B cell (primary cell): ENCODE results near the gene MBD3. TPM values are rescaled to one million over a fixed set of nuclear protein-coding genes. Genes with fewer than 3 reads are reported as not detected.

Experiments
- ATAC-seq: fragments of 200-7000 bp; cut with Tn5 transposase; one replicate; pipeline ENCODE4 v1.10.0; 2021; ENCODE audit warnings: low read depth, mild to moderate bottlenecking, moderate number of reproducible peaks, moderate library complexity
- CTCF ChIA-PET: fragments of 350-600 bp; sonication (Branson Sonifier 250); formaldehyde crosslinking; loops from one replicate; lab custom pipeline; 2021; ENCODE audit warnings: antibody characterized with exemption, inconsistent platforms; lab: Charles Lee
- POLR2A ChIA-PET: fragments of 350-600 bp; sonication (Branson Sonifier 250); formaldehyde crosslinking; loops from one replicate; lab custom pipeline; 2021; ENCODE audit warnings: antibody characterized with exemption; lab: Charles Lee
- DNase-seq: peaks from one replicate; pipeline ENCODE4 v3.0.0; 2013
- H2AFZ ChIP-seq: 2 replicates; pipeline ENCODE4 v1.6.1; 2012; ENCODE audit warnings: mild to moderate bottlenecking, low read depth, low read length; ENCODE audit not compliant: insufficient read depth, poor library complexity, severe bottlenecking
- H3K27ac ChIP-seq, 2 donors: 1 replicate in 1 of 2; 2 replicates in 1 of 2; pipeline ENCODE4 v1.5.1; 2012 to 2013; ENCODE audit warnings: low read length in 2 of 2, mild to moderate bottlenecking in 2 of 2, moderate library complexity in 1 of 2
- H3K27me3 ChIP-seq, 4 experiments: fragments of 200-600 bp in 1 of 4; sonication (generic) in 1 of 4; replicated peaks in 1 of 4; 1 replicate in 2 of 4; 2 replicates in 2 of 4; pipeline versions ENCODE4 v1.6.1 to v1.7.0; 2013 to 2016; ENCODE audit warnings: low read length in 3 of 4, mild to moderate bottlenecking in 2 of 4, mixed read lengths in 1 of 4, moderate library complexity in 1 of 4; ENCODE audit not compliant: insufficient read depth in 4 of 4, control insufficient read depth in 3 of 4; ENCODE audit errors: control extremely low read depth in 1 of 4
- H3K36me3 ChIP-seq, 2 experiments: replicated peaks in 1 of 2; 1 replicate in 1 of 2; 2 replicates in 1 of 2; pipeline versions ENCODE4 v1.6.1 to v1.7.1; 2013; ENCODE audit warnings: low read length in 1 of 2; ENCODE audit not compliant: insufficient read depth in 2 of 2, control insufficient read depth in 1 of 2; ENCODE audit errors: control extremely low read depth in 1 of 2, extremely low read depth in 1 of 2
- H3K4me1 ChIP-seq, 2 donors: fragments of 200-600 bp in 1 of 2; sonication (generic) in 1 of 2; 1 replicate in 1 of 2; 2 replicates in 1 of 2; pipeline versions ENCODE4 v1.5.1 to v1.6.1; 2013 to 2017; ENCODE audit warnings: low read length in 2 of 2; ENCODE audit not compliant: control insufficient read depth in 2 of 2, insufficient read depth in 2 of 2
- H3K4me2 ChIP-seq: replicated peaks from 2 replicates; pipeline ENCODE3; 2012; ENCODE audit warnings: mild to moderate bottlenecking, low read depth, low read length; ENCODE audit not compliant: poor library complexity, severe bottlenecking
- H3K4me3 ChIP-seq, 5 experiments: fragments of 200-600 bp in 1 of 5; sonication (generic) in 1 of 5; 1 replicate in 3 of 5; 2 replicates in 2 of 5; pipeline versions ENCODE4 v1.5.1 to v1.7.0; 2011 to 2016; ENCODE audit warnings: low read length in 4 of 5, mild to moderate bottlenecking in 4 of 5, low read depth in 2 of 5, control low read depth in 1 of 5, moderate library complexity in 1 of 5; ENCODE audit not compliant: insufficient read depth in 1 of 5; ENCODE audit errors: control extremely low read depth in 1 of 5, extremely low read depth in 1 of 5
- H3K79me2 ChIP-seq: fragments of 200-600 bp; sonication (generic); one replicate; pipeline ENCODE4 v1.6.0; 2016; ENCODE audit warnings: low read length; ENCODE audit not compliant: control insufficient read depth, insufficient read depth
- H3K9ac ChIP-seq: fragments of 200-600 bp; sonication (generic); 2 replicates; pipeline ENCODE4 v1.6.1; 2017; ENCODE audit warnings: mild to moderate bottlenecking, low read length, moderate library complexity
- H3K9me3 ChIP-seq, 3 donors: one replicate each; pipeline versions ENCODE4 v1.6.1 to v1.7.1; 2013; ENCODE audit warnings: low read length in 2 of 3; ENCODE audit not compliant: control insufficient read depth in 2 of 3, insufficient read depth in 1 of 3; ENCODE audit errors: control extremely low read depth in 1 of 3
- H4K20me1 ChIP-seq: 2 replicates; pipeline ENCODE4 v1.6.0; 2012; ENCODE audit warnings: mild to moderate bottlenecking, low read length; ENCODE audit not compliant: insufficient read depth, control insufficient read depth, poor library complexity, severe bottlenecking
- H3K27ac Mint-ChIP-seq: one replicate; pipeline ENCODE4 v1.8.0; 2021; ENCODE audit warnings: mixed read lengths
- H3K27me3 Mint-ChIP-seq: one replicate; pipeline ENCODE4 v1.8.0; 2021; ENCODE audit warnings: mixed read lengths
- H3K4me1 Mint-ChIP-seq: one replicate; pipeline ENCODE4 v1.8.0; 2021; ENCODE audit warnings: mixed read lengths
- H3K4me3 Mint-ChIP-seq: one replicate; pipeline ENCODE4 v1.8.0; 2021; ENCODE audit warnings: mixed read lengths
- H3K9me3 Mint-ChIP-seq: one replicate; pipeline ENCODE4 v1.8.0; 2022; ENCODE audit warnings: mixed read lengths; ENCODE audit not compliant: insufficient read depth
- EZH2 ChIP-seq: IDR thresholded peaks from 2 replicates; pipeline ENCODE4 v1.6.1; 2012; ENCODE audit warnings: borderline replicate concordance, low read depth, mild to moderate bottlenecking, moderate library complexity, low read length; ENCODE audit not compliant: insufficient read depth, poor library complexity, severe bottlenecking
- WGBS: methylation state at CpG from one replicate; pipeline ENCODE4 v1.1.5; 2013; ENCODE audit warnings: missing lambda C conversion rate; ENCODE audit not compliant: insufficient coverage; 5-methylcytosine and 5-hydroxymethylcytosine counted together
- intact Hi-C: fragments of 100-400 bp; cut with micrococcal nuclease; formaldehyde crosslinking; loops from one replicate; pipeline ENCODE4 v1.10.0; 2022
- polyA plus RNA-seq: library from polyadenylated mRNA; depleted of rRNA; stranded (reverse); fragments of >200 nt; gene quantifications from 2 replicates; pipeline ENCODE4 v1.2.3, GENCODE V29; 2012
- total RNA-seq, 2 donors: library from RNA; stranded (reverse); fragments of 120-200 nt in 1 of 2; gene quantifications; 1 replicate in 1 of 2; 2 replicates in 1 of 2; pipeline versions ENCODE4 v1.2.3 to v1.2.4, GENCODE V29; 2013 to 2022
- TF ChIP-seq, protein P1 (sequence below): fragments of 200-600 bp; IDR thresholded peaks from one replicate; pipeline ENCODE4 v1.8.0; 2022; ENCODE audit warnings: antibody characterized with exemption, mild to moderate bottlenecking

Gene MBD3
- total and polyA plus RNA-seq, 2 donors (not counting 1 experiment from before 2014, with no cell fraction given) = 48.1 to 84.6 TPM

DNA sequence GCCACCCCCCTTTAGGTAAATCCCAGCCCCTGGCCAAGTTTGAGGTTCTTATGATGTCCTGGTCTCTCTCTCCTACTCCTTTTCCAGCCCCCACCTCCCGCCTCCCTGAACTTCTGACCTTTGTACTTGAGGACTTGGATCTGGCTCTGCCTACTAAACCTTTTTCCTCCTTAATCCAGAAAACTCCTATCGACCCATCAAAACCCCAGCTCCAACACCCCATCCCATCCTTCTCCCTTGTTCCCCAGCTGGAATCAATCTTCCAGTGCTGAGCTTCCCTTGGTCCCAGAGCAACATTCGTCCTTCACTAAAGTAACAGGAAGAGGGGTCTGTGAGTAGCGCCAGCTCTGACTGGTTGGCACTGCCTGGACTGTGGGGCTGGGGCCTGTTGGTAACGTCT, 29.9 kb upstream of the MBD3 start:
- H3K9me3 ChIP-seq = no peaks in the 10 kb centered on the region
- H3K9ac ChIP-seq = no peak overlapping the region
- H3K36me3 ChIP-seq = peaks cover 0 to 80% of the 10 kb centered on the region in 2 experiments
- no peaks in the 10 kb centered on the region for H3K27me3 ChIP-seq
- no peak overlapping the region for H3K27ac ChIP-seq
- H3K4me2 ChIP-seq = no peak overlapping the region
- ChIA-PET POLR2A (interaction anchor here (0.6 to 2.1 kb wide), 2 partner anchors 28 to 29 kb away, joined by 3 to 7 read pairs; no protein-coding TSS in a partner anchor), CTCF (interaction anchor here (0.6 to 5.1 kb wide), 3 partner anchors 49 to 142 kb away, joined by 3 to 40 read pairs (median 4); no protein-coding TSS in a partner anchor)
- H3K27ac Mint-ChIP-seq = peak overlapping the region; percentile 65
- H3K9me3 Mint-ChIP-seq = no peaks in the 10 kb centered on the region
- no peak overlapping the region for H2AFZ ChIP-seq
- peaks cover 23% of the 10 kb centered on the region for H3K4me1 Mint-ChIP-seq
- DNase-seq = no peak
- peaks cover 97% of the 10 kb centered on the region for H4K20me1 ChIP-seq
- H3K4me1 ChIP-seq = peaks cover 9 to 30% of the 10 kb centered on the region in 2 donors
- ATAC-seq = no peak
- H3K79me2 ChIP-seq = peaks cover 46% of the 10 kb centered on the region
- WGBS = 98% methylated on average over 5 of the region's 5 CpGs
- intact Hi-C loops = no loop called here
- H3K27me3 Mint-ChIP-seq = no peaks in the 10 kb centered on the region
- H3K4me3 Mint-ChIP-seq = no peak overlapping the region
- no peak overlapping the region for H3K4me3 ChIP-seq
- TF ChIP-seq, protein P1, sequence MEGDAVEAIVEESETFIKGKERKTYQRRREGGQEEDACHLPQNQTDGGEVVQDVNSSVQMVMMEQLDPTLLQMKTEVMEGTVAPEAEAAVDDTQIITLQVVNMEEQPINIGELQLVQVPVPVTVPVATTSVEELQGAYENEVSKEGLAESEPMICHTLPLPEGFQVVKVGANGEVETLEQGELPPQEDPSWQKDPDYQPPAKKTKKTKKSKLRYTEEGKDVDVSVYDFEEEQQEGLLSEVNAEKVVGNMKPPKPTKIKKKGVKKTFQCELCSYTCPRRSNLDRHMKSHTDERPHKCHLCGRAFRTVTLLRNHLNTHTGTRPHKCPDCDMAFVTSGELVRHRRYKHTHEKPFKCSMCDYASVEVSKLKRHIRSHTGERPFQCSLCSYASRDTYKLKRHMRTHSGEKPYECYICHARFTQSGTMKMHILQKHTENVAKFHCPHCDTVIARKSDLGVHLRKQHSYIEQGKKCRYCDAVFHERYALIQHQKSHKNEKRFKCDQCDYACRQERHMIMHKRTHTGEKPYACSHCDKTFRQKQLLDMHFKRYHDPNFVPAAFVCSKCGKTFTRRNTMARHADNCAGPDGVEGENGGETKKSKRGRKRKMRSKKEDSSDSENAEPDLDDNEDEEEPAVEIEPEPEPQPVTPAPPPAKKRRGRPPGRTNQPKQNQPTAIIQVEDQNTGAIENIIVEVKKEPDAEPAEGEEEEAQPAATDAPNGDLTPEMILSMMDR = no peak
- no peak for TF ChIP-seq EZH2

DNA sequence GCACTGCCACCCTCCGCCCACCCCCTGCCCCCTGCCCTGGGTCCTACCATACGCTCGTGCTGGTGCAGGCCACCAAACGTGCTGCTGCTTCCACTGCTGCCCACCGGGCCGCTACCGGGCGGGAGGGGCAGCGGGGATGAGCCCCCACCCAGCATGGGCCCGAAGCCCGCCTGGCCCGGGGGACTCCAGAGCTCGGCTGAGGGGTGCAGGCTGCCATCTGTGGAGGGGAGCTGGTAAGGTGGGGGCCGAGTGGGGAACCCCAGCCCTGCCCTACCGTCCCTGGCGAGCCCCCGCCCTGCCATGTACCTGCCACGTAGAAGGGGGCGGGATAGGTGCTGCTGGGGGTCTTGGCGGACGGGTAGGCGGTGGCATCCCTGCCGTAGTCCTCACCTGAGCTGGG, 29.3 kb upstream of the MBD3 start:
- Mint-ChIP-seq H3K9me3 (no peaks in the 10 kb centered on the region), H3K27ac (no peak overlapping the region), H3K4me3 (no peak overlapping the region), H3K27me3 (no peaks in the 10 kb centered on the region), H3K4me1 (peaks cover 28% of the 10 kb centered on the region)
- H3K36me3 ChIP-seq = peaks cover 0 to 78% of the 10 kb centered on the region in 2 experiments
- DNase-seq (no peak), ATAC-seq (no peak)
- H3K27ac ChIP-seq = no peak overlapping the region
- H3K4me1 ChIP-seq = peaks cover 14 to 35% of the 10 kb centered on the region in 2 donors
- no peaks in the 10 kb centered on the region for H3K9me3 ChIP-seq
- CTCF ChIA-PET = interaction anchor here (1.7 to 5.1 kb wide), 2 partner anchors 49 to 76 kb away, joined by 4 to 40 read pairs; no protein-coding TSS in a partner anchor
- no peak overlapping the region for H3K4me2 ChIP-seq
- POLR2A ChIA-PET = interaction anchor here (0.6 to 2.1 kb wide), 2 partner anchors 28 to 30 kb away, joined by 3 to 7 read pairs; no protein-coding TSS in a partner anchor
- H3K27me3 ChIP-seq = no peaks in the 10 kb centered on the region
- peaks cover 97% of the 10 kb centered on the region for H4K20me1 ChIP-seq
- H2AFZ ChIP-seq = no peak overlapping the region
- no peak for TF ChIP-seq EZH2
- TF ChIP-seq, protein P1 = no peak
- H3K79me2 ChIP-seq = peaks cover 44% of the 10 kb centered on the region
- H3K4me3 ChIP-seq = no peak overlapping the region
- intact Hi-C loops = no loop called here
- 95% methylated on average over 14 of the region's 23 CpGs for WGBS
- H3K9ac ChIP-seq = no peak overlapping the region
